Skeletal muscle tissue (tissue), 4 donors: ENCODE measurements around the gene LRRC71. TPM values are rescaled to one million over a fixed set of nuclear protein-coding genes. Genes with fewer than 3 reads are reported as not detected.

ENCODE experiments used
- H3K27ac ChIP-seq: one replicate; pipeline ENCODE4 v1.7.0; 2013; ENCODE audit warnings: mild to moderate bottlenecking, low read depth, low read length, inconsistent platforms
- H3K27me3 ChIP-seq, 3 donors: one replicate each; pipeline ENCODE4 v1.7.0; 2013; ENCODE audit warnings: low read length in 3 of 3; ENCODE audit not compliant: control insufficient read depth in 3 of 3, insufficient read depth in 3 of 3
- H3K36me3 ChIP-seq, 3 donors: one replicate each; pipeline ENCODE4 v1.7.0; 2013; ENCODE audit warnings: low read length in 3 of 3; ENCODE audit not compliant: control insufficient read depth in 3 of 3, insufficient read depth in 3 of 3
- H3K4me1 ChIP-seq, 3 donors: one replicate each; pipeline ENCODE4 v1.7.0; 2013; ENCODE audit warnings: low read length in 3 of 3, mild to moderate bottlenecking in 3 of 3; ENCODE audit not compliant: control insufficient read depth in 3 of 3, insufficient read depth in 3 of 3
- H3K4me3 ChIP-seq, 3 donors: one replicate each; pipeline ENCODE4 v1.7.0; 2013; ENCODE audit warnings: low read length in 3 of 3
- H3K9ac ChIP-seq, 3 donors: one replicate each; pipeline ENCODE4 v1.7.0; 2013; ENCODE audit warnings: low read length in 3 of 3, mild to moderate bottlenecking in 3 of 3, moderate library complexity in 2 of 3, low read depth in 1 of 3
- H3K9me3 ChIP-seq, 3 donors: one replicate each; pipeline ENCODE4 v1.7.0; 2013; ENCODE audit warnings: low read length in 3 of 3; ENCODE audit not compliant: control insufficient read depth in 3 of 3
- total RNA-seq: library from RNA; depleted of rRNA; stranded (reverse); fragments of >200 nt; gene quantifications from one replicate; pipeline ENCODE4 v1.2.3, GENCODE V29; 2014
- donor health status: Osteomylitis.

Gene LRRC71
- total RNA-seq, 1 donor from 2014 or later = not detected

- H3K4me1 ChIP-seq = peaks cover 17 to 64% (median 59%) of the 10 kb centered on the region in 3 donors
- no peak overlapping the region for H3K4me3 ChIP-seq
- H3K36me3 ChIP-seq = peaks cover 4 to 9% (median 4%) of the 10 kb centered on the region in 3 donors
- H3K9me3 ChIP-seq = no peaks in the 10 kb centered on the region
- H3K27me3 ChIP-seq = peaks cover 22 to 35% (median 26%) of the 10 kb centered on the region in 3 donors
- peak overlapping the region; percentile 25 for H3K27ac ChIP-seq
- no peak overlapping the region for H3K9ac ChIP-seq
Measured at GRCh38 chr1:156904187-156904959, 16.1 kb upstream of the LRRC71 start.

- Histone ChIP-seq H3K27me3 (peaks cover 24 to 43% (median 32%) of the 10 kb centered on the region in 3 donors), H3K4me1 (peaks cover 14 to 59% (median 57%) of the 10 kb centered on the region in 3 donors), H3K9ac (no peak overlapping the region), H3K9me3 (no peaks in the 10 kb centered on the region), H3K4me3 (no peak overlapping the region), H3K27ac (no peak overlapping the region), H3K36me3 (peaks cover 4 to 9% (median 4%) of the 10 kb centered on the region in 3 donors)
Measured at GRCh38 chr1:156905176-156905575, 15.3 kb upstream of the LRRC71 start.

GRCh38 chr1:156905651-156906050, 14.8 kb upstream of the LRRC71 start:
- no peak overlapping the region for H3K4me3 ChIP-seq
- H3K4me1 ChIP-seq = peaks cover 14 to 58% (median 55%) of the 10 kb centered on the region in 3 donors
- H3K9ac ChIP-seq = no peak overlapping the region
- peaks cover 27 to 47% (median 33%) of the 10 kb centered on the region in 3 donors for H3K27me3 ChIP-seq
- H3K27ac ChIP-seq = no peak overlapping the region
- no peaks in the 10 kb centered on the region for H3K9me3 ChIP-seq
- H3K36me3 ChIP-seq = peaks cover 4 to 9% (median 5%) of the 10 kb centered on the region in 3 donors

- peaks cover 28 to 49% (median 33%) of the 10 kb centered on the region in 3 donors for H3K27me3 ChIP-seq
- no peak overlapping the region for H3K4me3 ChIP-seq
- no peak overlapping the region for H3K27ac ChIP-seq
- H3K9me3 ChIP-seq = no peaks in the 10 kb centered on the region
- H3K36me3 ChIP-seq = peaks cover 4 to 9% (median 6%) of the 10 kb centered on the region in 3 donors
- peaks cover 11 to 51% (median 48%) of the 10 kb centered on the region in 3 donors for H3K4me1 ChIP-seq
- H3K9ac ChIP-seq = no peak overlapping the region
Measured at GRCh38 chr1:156906206-156906906, 14.1 kb upstream of the LRRC71 start.

GRCh38 chr1:156908541-156908940, 11.9 kb upstream of the LRRC71 start:
- H3K9me3 ChIP-seq = no peaks in the 10 kb centered on the region
- peaks cover 28 to 48% (median 33%) of the 10 kb centered on the region in 3 donors for H3K27me3 ChIP-seq
- no peak overlapping the region for H3K9ac ChIP-seq
- H3K36me3 ChIP-seq = peaks cover 4 to 16% (median 6%) of the 10 kb centered on the region in 3 donors
- no peak overlapping the region for H3K4me3 ChIP-seq
- no peak overlapping the region for H3K27ac ChIP-seq
- peaks cover 14 to 41% (median 36%) of the 10 kb centered on the region in 3 donors for H3K4me1 ChIP-seq

GRCh38 chr1:156908955-156909354, 11.5 kb upstream of the LRRC71 start:
- Histone ChIP-seq H3K9ac (no peak overlapping the region), H3K4me1 (peaks cover 10 to 37% (median 34%) of the 10 kb centered on the region in 3 donors), H3K27me3 (peaks cover 28 to 48% (median 33%) of the 10 kb centered on the region in 3 donors), H3K9me3 (no peaks in the 10 kb centered on the region), H3K4me3 (no peak overlapping the region), H3K27ac (no peak overlapping the region), H3K36me3 (peaks cover 4 to 18% (median 8%) of the 10 kb centered on the region in 3 donors)

- Histone ChIP-seq H3K27me3 (peaks cover 28 to 50% (median 33%) of the 10 kb centered on the region in 3 donors), H3K27ac (no peak overlapping the region), H3K36me3 (peaks cover 4 to 21% (median 13%) of the 10 kb centered on the region in 3 donors), H3K9me3 (no peaks in the 10 kb centered on the region), H3K9ac (no peak overlapping the region), H3K4me1 (peaks cover 10 to 34% (median 33%) of the 10 kb centered on the region in 3 donors), H3K4me3 (no peak overlapping the region)
Measured at GRCh38 chr1:156909671-156910070, 10.8 kb upstream of the LRRC71 start.

GRCh38 chr1:156910309-156910782, 10.1 kb upstream of the LRRC71 start:
- Histone ChIP-seq H3K36me3 (peaks cover 7 to 25% (median 17%) of the 10 kb centered on the region in 3 donors), H3K4me1 (peaks cover 10 to 34% (median 32%) of the 10 kb centered on the region in 3 donors), H3K4me3 (no peak overlapping the region), H3K9me3 (no peaks in the 10 kb centered on the region), H3K27me3 (peaks cover 28 to 52% (median 33%) of the 10 kb centered on the region in 3 donors), H3K27ac (no peak overlapping the region), H3K9ac (peak overlapping the region in 1 of 3 donors; percentile 38)

- H3K9ac ChIP-seq = no peak overlapping the region
- no peak overlapping the region for H3K27ac ChIP-seq
- peaks cover 21 to 44% (median 24%) of the 10 kb centered on the region in 3 donors for H3K27me3 ChIP-seq
- peaks cover 11 to 24% (median 16%) of the 10 kb centered on the region in 3 donors for H3K36me3 ChIP-seq
- H3K4me1 ChIP-seq = peaks cover 10 to 30% (median 23%) of the 10 kb centered on the region in 3 donors
- no peaks in the 10 kb centered on the region for H3K9me3 ChIP-seq
- H3K4me3 ChIP-seq = no peak overlapping the region
Measured at GRCh38 chr1:156911577-156912298, 8.7 kb upstream of the LRRC71 start.
